GM19023 (cell line): ENCODE results near the gene TFEB.

Experiments
- ATAC-seq: cut with Tn5 transposase; IDR thresholded peaks from one replicate; pipeline ENCODE4 v1.9.1; 2021; ENCODE audit warnings: mild to moderate bottlenecking, moderate library complexity; ENCODE audit not compliant: unreplicated experiment

TFEB gene

GRCh38 chr6:41641352-41641925, 94.0 kb downstream of the TFEB start:
- ATAC-seq, result no peak

DNA sequence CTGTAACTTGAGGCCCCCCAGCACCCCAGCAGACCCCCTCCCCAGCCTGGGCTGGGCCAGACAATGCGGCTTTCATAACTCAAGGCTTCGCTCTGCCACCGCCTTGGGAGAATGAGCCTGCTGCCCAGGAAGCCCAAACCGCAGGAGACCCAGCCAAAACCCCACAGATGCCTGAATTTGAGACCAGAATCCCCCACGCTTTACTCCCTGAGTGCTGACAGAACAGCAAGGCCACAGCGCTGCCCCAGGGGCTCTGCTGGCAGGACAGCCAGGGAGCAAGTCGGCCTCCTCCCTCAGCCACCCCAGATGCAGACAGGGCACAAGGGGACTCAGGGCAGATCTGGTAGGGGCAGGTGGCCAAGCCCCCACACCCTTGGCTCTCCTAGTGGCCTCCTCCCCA, 95.0 kb downstream of the TFEB start:
- ATAC-seq, result no peak

DNA sequence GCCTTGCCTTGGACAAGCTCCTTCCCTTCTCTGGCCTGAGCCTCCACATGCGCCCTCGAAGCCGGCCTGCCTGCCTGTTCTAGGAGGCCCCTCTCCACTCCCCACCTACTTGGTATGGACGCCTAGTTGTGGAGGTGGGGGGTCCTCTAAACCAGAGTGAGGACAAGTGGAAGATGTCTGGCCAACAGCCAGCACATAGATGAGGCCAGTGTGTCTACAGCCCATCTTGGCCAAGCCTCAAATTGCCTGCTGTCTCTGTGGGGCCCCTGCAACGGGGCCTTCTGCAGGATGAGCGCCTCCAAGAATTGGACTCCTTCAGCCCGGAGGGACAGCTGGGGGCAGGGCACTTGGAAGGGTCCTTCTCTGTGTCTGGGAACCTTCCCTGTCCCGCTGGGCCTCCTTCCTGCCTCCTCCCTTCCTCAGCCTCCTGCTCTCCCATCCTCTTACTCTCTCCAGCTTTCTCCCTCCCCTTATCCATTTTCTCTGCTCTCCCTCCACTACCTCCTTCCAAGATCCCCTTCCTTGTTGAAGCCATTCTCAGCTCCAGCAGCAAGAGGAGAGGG, 95.5 kb downstream of the TFEB start:
- no peak for ATAC-seq

DNA sequence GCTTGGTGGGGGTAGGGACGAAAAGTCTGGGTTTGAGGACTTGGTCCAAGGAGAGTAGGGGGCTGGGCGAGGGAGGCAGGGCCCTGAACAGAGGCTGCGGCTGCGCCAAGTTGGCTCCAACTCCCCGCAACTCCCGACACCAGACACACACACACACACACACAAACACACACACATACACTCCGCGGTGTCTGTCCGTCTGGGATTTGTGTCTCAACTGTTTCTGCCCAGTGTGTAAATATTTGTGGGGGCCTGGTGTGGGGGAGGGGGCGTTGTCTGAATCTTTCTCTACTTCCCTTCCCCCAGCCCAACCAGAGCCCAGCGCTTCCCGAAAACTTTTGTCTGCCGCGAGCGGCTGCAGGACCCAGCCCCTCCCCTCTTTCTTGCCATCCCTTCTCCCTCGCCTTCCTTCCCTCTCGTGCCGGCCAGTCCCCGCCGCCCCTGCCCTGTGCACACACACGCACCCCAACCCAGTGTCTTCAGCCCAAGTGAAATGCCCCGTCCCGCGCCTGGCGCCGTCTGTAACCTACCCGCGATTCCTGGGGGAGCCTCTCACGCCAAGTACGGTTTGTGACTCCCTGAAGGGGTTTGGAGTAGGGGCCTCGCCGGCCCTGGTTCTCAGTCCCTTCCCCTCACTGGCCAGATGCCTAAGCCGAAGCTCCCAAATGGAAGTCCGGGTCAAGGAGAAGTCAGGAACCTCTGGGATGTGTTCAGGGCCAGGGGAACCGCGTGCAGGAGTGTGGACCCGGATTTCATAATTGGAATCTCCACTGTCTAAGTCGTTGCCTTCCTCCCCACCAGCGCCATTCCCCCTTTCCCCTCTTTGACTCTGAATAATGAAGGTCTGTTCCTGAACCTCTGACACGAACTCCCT, 96.2 kb downstream of the TFEB start:
- ATAC-seq, result no peak

GRCh38 chr6:41638002-41638934, 97.1 kb downstream of the TFEB start, which contains the start of gene MDFI:
Gene MDFI, plus strand, starts transcription at chr6:41638468. Its CDS starts 282 bp downstream, at chr6:41638750.
- ATAC-seq, result no peak

DNA sequence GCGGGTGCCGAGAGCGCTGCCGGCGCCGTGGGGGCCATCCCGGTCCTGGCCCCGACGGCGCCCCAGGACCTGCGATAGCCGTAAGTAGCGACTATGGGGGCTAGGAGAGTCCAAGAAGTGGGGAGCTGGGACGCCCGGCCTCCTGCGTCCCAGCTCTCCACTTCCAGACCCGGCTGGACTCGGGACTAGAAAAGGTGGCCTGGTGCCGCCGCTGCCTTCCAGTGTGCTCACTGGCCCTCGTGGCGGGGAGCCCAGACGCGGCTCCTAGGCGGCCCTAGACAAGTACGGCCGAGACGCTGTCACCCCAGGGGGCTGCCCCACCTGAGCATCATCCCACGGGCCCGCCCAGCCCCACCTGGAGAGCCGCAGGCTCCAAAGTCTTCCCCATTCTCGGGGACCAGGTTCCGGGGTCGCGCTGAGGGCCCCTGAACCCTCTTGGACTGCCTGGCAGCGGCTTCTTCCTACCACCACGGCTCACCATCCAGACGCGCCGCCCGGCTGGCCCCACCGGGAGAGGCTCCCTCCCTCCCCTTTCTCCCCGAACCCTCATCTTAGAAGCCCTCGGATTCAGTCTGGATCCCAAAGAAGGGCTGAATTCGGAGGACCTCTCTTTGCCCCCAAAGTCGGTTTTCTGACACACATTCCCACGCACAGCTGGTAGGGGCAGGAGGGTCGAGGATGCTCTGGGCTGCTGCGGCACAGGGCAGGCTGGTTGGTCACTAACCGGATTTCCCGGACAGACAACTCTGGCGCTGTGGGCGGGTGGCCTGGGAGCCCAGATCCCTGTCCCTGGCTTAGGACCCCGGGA, 98.0 kb downstream of the TFEB start:
- ATAC-seq, result no peak

DNA sequence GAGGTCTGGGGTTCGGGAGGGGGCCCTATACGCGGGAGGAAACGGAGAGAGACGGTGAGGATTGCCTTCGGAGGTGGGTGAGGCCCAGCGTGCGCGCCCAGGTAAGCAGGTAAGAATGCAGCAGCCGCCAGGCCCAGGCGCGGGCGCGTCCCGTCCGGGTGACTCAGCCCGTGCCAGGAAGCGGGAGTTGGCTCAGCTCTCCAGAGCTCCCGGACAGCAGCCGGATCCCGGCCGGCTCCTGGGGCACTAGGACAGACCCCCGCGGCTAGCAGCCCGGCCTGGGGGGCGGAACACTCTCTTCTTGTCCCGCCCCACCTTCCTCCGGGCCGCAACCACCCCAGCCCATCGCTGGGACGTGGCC, 98.6 kb downstream of the TFEB start:
- no peak for ATAC-seq

GRCh38 chr6:41635365-41635764, 100.0 kb downstream of the TFEB start:
- ATAC-seq, result no peak

- ATAC-seq, result no peak
Observed at GRCh38 chr6:41634657-41635056, 100.8 kb downstream of the TFEB start.
